G401 (cell line): ENCODE measurements around the gene ADGRA3. TPM values are rescaled to one million over a fixed set of nuclear protein-coding genes. Genes with fewer than 3 reads are reported as not detected.
"Not testable (repeated sequence)": the region's sequence is repeated elsewhere in the genome, so short reads cannot be mapped to it uniquely, and the experiment has no call there.

Experiments used
- DNase-seq: peaks from one replicate; pipeline ENCODE4 v3.0.0-alpha.2; 2015; ENCODE audit warnings: low spot score
- in situ Hi-C: cut with HindIII; loops from 2 replicates; pipeline ENCODE4 v1.10.0; 2016; ENCODE audit warnings: low sequenced_read_pairs, mixed read lengths
- total RNA-seq: library from RNA; depleted of rRNA; stranded (reverse); fragments of >200 nt; shearing (Covaris generic); gene quantifications from 2 replicates; pipeline ENCODE4 v1.2.3, GENCODE V29; 2014

ADGRA3 gene
- total RNA-seq, 1 experiment from 2014 or later = 43.1 TPM

DNA sequence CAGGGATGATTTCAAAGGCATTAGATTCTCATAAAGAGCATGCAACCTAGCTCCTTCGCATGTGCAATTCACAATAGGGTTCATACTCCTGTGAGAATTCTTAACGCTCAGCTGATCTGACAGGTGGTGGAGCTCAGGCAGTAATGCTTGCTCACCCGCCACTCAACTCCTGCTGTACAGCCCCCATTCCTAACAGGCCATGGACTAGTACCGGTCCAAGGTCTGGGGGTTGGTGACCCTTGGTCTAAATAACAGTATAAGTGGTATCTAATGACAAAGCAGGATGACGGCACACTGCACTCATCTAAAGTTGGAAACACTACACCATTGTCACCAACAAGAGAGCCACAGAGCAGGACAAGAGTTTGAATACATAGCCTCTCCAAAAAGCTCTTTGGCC lies 28.5 kb downstream of the ADGRA3 start:
- DNase-seq = no peak

DNA sequence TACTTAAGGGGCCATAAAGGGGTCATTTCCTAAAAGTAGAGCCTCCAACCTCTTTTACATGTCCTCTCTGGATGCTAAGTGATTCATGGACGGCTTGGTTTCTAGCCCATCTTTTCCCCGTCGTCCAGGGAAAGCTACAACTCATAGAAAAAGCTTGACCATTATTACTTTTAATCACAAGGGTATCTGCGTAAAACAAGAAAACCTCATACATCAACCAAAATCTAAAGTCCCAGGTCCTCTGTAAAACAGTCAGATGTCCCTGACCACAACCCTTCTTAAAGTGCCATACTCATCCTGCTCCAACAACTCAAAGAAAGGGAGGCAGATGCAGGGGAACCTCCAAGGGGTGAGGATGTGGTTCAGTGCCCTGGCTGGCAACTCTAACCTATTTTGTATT lies 29.6 kb downstream of the ADGRA3 start:
- in situ Hi-C loops = no loop called here

More for the DNA sequence above, 28.5 kb downstream of the ADGRA3 start:
- in situ Hi-C loops = no loop called here

DNA sequence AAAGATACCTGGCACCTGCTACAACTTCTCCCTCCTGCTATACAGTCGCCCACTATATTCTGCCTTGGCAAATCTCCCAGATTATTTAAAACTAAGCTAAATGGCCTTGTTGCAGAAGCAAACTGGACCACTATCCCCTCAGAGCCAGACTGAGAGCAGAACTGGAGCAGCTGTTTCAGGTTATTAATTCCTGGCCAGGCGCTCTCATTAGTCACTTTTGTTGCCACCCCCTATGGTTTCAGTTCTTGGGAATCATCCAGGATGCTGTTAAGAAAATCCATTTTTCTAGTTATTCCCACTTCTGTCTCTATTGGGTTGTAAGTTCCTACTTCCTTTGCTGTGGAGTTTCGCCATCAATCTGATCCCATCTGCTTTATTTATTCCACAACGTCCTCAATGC lies 30.1 kb downstream of the ADGRA3 start:
- in situ Hi-C loops = no loop called here
- peak; percentile 11 for DNase-seq

More for the DNA sequence above, 29.6 kb downstream of the ADGRA3 start:
- no peak for DNase-seq

DNA sequence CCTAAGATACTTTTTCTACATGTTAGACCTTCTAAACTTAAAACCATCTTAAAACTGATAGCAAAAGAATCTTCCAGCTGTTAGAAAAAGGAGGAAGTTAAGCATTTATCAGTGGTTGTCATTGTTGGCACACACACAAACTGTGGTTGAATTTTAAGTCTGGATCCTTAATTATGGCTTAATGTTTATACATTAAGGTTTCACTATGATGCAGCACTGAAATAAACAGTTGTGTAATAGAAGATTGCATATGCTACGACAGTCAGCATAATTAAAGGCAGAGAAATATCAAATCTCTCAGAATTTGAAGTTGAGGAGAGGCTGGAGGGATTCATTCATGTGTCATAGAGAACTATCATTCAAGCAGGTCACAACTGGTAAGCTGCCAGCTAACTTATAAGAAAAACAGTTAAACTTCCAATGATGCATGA lies 32.3 kb downstream of the ADGRA3 start:
- no peak for DNase-seq
- in situ Hi-C loops = no loop called here

DNA sequence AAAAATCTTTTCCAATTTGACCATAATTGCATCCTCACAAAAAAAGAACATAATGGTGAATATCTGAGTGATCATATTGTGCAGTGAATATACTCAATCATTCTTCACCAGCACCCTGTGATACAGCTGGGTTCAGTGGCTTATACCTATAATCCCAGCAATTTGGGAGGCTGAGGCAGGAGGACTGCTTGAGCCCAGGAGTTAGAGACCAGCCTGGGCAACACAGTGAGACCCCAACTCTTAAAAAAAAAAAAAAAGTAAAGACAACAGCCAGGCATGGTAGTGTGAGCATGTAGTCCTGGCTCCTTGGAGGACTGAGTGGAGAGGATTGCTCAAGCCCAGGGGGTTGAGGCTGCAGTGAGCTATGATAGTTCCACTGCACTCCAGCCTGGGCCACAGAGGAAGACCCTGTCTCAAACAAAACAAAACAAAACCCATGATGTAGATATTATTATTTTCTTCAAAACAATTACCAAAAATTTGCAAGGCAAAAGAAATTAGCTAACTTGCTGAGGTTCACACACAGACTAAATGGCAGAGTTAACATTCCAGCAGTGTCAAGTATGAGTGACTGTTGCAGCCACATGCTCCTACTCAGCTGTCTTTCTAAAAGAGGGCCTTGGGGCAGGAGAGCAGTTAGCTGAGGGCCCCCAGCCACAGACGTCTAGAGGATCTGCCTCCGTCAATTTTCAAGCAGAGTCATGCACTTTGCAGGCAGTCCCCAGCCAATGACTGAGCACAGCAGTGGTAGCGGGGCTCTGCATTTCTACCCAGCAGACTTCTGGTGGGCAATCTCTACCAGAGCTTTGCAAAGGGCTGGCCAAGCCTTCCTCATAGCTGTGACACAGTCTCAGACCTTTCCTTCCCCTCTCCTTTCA lies 33.4 kb downstream of the ADGRA3 start:
- in situ Hi-C loops = no loop called here

DNA sequence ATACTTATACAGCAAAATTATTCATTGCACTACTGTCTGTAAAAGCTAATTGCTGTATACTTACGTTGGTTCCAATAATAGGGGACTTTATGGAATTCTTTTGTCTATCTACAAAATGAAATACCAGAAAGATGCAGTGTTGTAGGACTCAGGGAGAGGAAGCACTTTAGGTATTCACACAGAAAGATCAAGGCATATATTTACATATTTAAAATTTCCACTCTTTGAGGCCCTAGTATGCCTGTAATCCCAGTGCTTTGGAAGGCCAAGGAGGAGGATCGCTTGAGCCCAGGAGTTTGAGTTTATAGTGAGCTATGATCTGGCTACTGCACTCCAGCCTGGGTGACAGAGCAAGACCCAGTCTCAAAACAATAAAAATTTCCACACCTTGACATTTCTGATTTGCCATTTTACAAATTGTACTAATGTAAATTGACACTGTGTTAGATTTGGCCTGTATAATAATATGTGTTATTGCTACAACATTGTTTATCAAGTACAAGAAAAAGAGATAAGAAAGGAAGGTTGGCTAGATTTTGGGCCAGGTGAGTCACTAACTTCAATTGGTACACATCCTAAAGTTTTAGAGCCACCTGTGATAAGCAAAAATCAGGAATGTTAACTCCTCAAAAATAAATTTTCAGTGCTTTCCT lies 35.1 kb downstream of the ADGRA3 start:
- in situ Hi-C loops = no loop called here
- no peak for DNase-seq

More for the DNA sequence above, 33.4 kb downstream of the ADGRA3 start:
- DNase-seq = no peak

DNA sequence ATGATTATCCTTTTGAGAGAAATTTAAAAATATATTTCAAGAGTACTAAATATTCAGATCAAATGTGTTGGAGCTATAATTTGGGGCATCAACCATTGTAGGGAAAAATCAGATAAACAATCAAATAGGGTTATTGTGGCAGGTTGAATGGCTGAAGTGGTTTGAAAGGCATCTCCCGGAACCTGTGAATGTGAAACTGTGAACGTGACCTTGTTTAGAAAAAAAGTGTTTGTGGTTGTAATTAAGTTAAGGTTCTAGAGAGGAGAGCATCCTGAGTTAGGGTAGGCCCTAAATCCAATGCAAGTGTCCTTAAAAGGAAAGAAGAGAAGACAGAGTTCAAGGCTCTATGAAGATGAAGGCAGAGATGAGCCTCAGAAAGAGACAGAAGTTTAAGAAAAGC lies 37.4 kb downstream of the ADGRA3 start:
- no peak for DNase-seq
- in situ Hi-C loops = no loop called here

DNA sequence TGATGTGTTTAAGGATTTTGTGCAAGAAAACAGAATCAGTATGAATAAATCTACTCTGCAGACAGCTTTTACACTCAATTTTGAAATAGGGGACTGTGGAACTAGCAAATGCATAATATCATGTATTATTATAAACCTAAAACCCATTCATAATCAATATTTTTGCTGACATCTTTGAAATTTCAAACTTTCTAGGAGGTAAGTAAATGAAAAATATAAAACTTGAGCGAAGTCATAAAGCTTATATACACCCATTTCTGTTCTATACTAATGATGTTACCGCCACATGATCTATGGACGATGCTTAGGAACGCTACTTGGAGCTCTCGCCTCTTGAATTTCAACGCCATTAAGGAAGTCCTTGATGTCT lies 38.1 kb downstream of the ADGRA3 start:
- in situ Hi-C loops = no loop called here
- no peak for DNase-seq

DNA sequence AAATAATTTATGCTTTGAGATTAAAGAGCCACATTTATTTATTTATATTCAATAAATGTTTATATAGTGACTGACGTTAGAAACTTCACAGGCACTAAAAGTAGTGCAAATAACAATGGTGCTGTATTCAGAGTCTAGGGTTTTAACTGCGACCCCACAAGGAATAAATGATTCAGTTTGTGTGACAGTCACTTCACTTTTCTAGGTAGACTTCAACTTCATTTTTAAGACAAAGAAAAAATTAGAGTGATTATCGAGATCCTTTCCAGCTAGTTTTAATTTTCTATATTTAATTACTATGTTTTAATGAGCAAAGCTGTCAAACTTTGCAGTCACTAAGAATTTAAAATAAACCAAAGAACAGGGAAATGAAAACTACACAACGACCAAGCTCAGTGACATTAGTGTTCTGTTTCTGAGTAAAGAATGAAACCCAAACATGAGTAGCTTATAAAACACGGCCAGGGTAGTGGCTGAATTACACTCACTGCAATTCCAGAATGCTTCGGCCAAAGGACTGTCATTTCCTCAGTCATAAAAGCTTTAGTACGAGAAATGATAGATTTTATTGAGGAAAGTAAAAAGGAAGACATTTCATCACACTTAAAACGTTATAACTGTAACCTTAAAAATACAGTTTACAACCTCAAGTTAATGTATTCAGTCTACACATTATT lies 38.6 kb downstream of the ADGRA3 start:
- in situ Hi-C loops = no loop called here
- no peak for DNase-seq

DNA sequence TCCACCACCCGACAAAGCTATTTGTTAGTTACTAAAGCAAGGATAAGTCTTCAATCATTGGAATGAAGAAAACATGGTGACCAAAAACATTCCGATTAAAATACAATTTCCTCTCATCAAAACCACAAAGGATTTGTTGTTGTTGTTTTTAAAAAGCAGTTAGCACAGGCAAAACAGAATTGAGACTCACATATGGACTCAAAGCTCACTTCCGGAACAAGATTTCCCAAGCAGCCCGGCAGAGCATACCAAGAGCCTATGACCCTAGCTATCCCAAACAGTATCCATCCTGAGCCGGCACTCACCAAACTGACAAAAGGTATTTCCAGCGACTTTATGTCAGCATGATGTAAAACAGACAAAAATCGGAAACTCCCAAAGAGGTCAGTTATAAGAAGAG lies 39.9 kb downstream of the ADGRA3 start:
- no peak for DNase-seq
- in situ Hi-C loops = no loop called here

DNA sequence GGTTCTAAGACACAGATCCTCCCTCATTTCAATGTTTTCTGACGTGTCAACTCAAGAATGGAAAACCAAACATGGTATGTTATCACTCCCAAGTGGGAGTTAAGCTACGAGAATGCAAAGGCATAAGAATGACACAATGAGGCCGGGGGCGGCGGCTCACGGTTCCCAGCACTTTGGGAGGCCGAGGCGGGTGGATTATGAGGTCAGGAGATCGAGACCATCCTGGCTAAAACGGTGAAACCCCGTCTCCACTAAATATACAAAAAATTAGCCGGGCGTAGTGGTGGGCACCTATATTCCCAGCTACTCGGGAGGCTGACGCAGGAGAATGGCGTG lies 40.6 kb downstream of the ADGRA3 start:
- DNase-seq, in situ Hi-C loops: not testable (repeated sequence)

DNA sequence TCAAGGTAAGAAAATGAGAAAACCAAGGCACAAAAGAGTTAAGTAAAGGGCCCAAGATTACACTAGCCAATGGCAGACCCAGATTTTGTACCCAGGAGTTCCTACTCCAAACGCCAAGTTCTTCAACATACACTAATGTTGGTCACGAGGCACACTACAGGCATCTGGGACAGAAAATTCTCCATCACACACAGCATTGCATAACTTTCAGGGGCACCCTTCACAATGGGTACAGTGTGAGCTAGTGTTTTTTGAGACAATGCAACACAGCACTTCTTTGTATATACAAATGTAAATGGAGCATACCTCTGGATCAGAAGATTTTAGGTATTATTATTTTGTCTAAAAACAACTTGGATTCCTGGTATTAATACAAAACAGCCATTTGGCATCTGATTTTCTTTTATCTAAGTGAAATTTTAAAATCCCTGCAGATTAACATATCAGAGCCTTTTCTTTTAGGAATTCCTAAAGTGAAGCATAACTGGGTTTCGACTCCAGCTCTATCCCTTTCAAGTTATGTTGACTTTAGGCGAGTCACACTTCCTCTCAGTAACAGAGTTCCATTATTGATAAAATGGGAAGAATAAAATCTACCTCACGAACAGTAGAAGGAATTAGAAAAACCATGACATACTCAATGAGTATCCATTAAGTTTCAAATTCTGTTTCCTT lies 41.1 kb downstream of the ADGRA3 start:
- in situ Hi-C loops = no loop called here
- no peak for DNase-seq

DNA sequence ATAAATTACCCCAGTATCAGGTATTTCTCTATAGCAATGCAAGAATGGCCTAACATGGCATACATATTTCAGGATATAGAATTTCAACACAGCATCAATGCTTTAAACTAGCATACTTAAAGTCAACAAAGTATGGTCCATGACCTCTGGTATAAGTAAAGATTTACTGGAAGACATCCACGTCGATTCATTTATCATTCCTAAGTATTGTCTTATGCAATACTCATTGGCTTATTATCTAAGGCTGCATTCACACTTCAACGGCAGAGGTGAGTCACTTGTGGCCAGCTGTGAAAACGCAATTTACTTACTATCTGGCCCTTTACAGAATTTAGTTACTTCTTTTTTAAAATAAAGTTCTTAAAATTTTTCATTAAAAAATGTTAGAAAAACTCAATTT lies 42.6 kb downstream of the ADGRA3 start:
- DNase-seq = no peak
- in situ Hi-C loops = no loop called here

DNA sequence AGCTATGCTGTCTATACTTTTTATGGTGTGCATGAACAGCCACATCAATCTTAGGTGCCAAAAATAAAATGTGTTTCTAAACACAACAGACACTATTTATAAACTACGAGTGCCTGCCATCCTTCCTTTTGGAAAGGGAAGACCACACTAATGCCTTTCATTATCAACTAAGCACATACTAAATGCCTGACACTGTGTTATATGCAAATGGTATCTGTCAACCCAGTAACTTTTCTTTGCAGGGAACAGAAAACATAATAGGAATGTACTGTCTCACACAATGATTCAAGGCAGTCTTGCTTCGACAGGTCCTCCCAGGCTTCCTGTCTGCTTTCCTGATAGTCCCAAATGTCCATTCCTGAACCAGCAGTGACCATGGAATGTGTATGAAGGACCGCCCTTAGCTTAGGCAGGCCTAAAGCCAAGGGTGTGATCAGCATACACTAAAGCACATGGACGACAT lies 43.8 kb downstream of the ADGRA3 start:
- DNase-seq = no peak

DNA sequence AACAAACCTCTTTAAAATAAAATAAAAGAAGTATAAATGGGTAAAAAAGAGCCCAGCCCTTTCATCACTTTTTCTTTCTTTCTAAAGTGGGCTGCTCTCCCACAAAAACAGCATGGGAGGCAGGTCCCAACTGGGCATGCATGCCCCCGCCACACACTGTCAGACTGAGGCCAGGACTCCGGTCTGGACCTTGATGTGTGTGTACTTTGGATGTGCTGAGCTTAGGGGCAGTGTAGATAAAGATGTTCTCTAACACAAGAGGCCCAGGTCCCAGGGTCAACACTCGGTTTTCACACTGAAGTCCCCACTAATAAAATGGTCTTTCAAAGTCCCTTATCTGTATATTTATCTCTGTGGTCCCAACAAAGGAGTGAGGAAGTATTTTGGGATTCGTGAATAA lies 44.4 kb downstream of the ADGRA3 start:
- DNase-seq = no peak
- in situ Hi-C loops = no loop called here

More for the DNA sequence above, 43.8 kb downstream of the ADGRA3 start:
- in situ Hi-C loops = no loop called here

DNA sequence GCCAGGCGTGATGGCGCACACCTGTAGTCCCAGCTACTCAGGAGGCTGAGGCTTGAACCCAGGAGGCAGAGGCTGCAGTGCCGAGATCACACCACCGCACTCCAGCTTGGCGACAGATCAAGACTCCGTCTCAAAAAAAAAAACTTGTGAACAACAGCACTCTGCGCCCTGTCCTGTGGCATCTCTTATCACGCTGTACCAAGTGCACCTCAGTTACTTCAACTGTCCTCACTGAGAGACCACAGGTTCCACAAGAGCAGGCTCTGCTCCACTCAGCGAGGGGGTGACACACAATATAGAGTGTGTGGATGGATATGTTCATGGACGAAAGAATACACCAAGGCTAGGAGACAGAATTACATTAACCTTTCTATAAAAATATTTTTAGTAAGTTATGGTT lies 49.3 kb downstream of the ADGRA3 start:
- DNase-seq = no peak
- in situ Hi-C loops = no loop called here

DNA sequence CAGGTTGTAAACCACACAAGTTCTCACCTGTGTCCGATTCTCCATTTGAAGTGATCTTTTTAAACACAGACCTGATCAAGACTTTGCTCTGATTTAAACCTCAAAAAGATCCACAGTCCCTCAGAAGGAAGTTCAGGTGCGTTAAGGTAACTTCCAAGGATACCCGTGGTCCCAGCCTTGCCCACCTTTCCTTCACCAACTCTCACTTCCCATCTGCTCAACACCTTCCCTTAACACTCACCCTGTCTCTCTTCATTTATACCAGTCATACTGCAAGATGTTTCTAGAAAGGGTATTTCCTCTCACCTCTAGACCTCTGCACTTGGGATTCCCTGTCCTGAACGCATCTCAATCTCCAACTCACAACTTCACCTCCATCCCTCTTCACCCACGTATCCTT lies 49.9 kb downstream of the ADGRA3 start:
- in situ Hi-C loops = no loop called here
- DNase-seq = no peak

DNA sequence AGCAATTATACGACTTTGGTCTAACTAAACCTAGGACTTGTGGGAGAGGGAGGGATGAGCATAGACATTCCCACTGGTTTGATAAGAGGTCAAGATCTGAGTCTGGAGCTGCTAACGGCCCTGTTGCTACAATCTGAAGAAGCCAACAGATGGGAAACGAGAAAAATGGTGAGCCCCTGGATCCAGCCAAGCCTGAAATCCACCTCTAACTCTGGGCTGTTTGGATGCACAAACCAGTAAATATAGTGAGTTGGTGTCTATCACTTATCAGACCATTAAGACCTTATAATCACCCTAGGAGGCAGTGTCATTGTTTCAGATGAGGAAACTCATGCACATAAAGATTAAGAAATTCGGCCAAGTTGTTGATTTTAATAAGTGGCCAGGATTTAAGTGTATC lies 50.5 kb downstream of the ADGRA3 start:
- no peak for DNase-seq
- in situ Hi-C loops = no loop called here

DNA sequence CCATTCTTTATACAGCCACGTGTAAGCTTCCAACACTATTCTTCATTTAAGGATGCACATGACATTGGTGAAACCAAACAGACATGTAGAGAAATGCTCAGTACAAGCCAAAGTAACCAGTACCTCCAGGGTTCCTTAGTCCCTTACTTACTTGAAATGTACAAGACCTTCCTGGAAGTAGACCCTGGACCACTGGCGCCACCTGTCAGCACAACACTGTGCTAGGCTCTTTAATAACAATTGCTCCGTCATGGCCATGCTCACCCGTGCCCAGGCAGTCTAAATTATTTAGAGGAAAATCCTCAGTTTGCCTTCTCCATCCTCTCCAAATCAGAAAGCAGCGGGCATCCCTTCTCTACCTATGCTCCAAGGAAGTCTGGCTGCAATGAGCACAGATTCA lies 52.7 kb downstream of the ADGRA3 start:
- in situ Hi-C loops = no loop called here
- no peak for DNase-seq

DNA sequence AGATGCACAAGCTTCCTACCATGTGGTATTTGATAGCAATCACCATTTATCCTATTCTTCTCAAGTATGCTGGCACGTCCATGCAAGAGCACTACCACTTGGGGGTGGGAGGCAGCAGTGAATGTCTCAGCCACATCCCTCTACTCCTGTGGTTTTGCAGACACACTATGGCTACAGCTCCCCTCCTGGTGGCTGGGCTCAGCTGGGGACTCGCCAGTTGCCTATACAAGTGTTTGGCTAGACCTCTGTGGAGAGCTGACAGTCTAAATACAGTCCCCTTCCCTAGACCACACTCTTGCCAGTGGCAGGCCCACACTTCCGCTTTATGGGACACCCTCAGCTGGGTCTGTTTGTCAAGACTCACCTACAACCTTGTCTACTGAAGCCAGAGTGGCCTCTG lies 53.2 kb downstream of the ADGRA3 start:
- no peak for DNase-seq

More for the DNA sequence above, 53.2 kb downstream of the ADGRA3 start:
- in situ Hi-C loops = no loop called here
